A204.1 (cell line): Measurements from ENCODE around the gene BMP5.

Experiments
- FAIRE-seq: peaks from 2 replicates; lab custom pipeline; 2012; peaks lifted over from hg19 to GRCh38; lab: Jason Lieb, UNC

The BMP5 gene

GRCh38 chr6:55708711-55709110, 166.7 kb downstream of the BMP5 start:
- no peak for FAIRE-seq

DNA sequence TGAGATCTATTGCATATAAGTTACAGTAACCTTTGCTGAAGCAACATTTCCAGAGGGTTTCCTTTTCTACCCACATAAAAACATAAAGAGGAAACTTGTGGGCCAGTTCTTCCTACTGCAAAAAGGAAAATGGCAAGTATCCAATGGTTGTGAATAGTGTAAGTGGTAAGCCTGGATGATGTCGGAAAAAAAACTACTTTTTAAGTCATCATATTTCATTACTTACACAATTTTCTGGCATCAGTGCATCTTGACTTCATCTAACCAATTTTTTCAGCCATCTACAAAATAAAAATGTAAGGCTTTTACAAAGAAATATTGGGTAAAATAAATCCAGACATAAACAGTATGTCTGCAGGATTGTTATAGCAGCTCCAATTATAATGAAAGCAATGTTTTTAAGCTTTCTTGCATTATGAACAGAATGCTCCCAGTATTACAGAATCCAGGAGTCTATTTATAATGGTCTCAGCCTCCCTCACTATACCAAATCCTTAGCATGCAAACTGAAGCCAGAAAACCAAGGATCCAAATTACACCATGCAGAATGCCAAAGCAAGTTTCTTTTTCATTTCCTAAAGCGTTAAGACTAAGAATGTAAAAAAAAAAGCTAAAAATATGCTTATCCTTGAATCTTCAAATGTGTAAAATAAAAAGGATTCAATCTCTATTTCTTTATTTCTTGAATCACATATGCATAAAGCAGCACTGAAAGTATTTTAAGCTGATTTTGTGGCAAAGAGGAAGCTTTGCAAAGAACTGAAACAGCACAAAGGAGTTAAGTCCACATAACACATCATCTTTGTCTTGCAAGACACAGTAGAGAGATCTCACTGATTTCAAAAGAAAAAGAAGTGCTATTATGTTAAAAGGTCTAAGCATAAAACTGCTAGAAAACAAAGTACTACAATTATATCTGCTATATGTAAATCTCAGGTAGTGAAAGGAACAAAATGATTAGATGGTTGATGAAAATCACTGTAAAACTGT, 169.6 kb downstream of the BMP5 start:
- FAIRE-seq, result no peak

GRCh38 chr6:55704421-55704820, 171.0 kb downstream of the BMP5 start:
- no peak for FAIRE-seq
